HEK293 (cell line): ENCODE measurements around the gene CASP7.

Source experiments
- ELK4 ChIP-seq: IDR thresholded peaks from 2 replicates; pipeline ENCODE4 v1.6.1; 2011; ENCODE audit warnings: mild to moderate bottlenecking, low read depth, low read length, borderline replicate concordance
- KLF10 ChIP-seq: fragments of 450-650 bp; IDR thresholded peaks from 2 replicates; pipeline ENCODE4 v1.5.1; 2018; ENCODE audit warnings: missing biosample characterization, mild to moderate bottlenecking, missing genetic modification characterization
- TCF7L2 ChIP-seq: IDR thresholded peaks from 2 replicates; pipeline ENCODE4 v1.6.1; 2011; ENCODE audit warnings: low read depth, mild to moderate bottlenecking, inconsistent platforms, low read length, moderate library complexity, borderline replicate concordance
- ZNF184 ChIP-seq: fragments of 450-650 bp; IDR thresholded peaks from 2 replicates; pipeline ENCODE4 v1.5.1; 2018; ENCODE audit warnings: missing biosample characterization, mild to moderate bottlenecking, missing genetic modification characterization
- ZNF335 ChIP-seq: fragments of 450-650 bp; formaldehyde crosslinking; conservative IDR thresholded peaks from 2 replicates; pipeline ENCODE4 v1.5.1; 2016; ENCODE audit warnings: missing biosample characterization, missing genetic modification characterization
- ZNF514 ChIP-seq: fragments of 450-650 bp; formaldehyde crosslinking; IDR thresholded peaks from 2 replicates; pipeline ENCODE4 v1.5.1; 2016; ENCODE audit warnings: missing biosample characterization, missing genetic modification characterization
- ZSCAN30 ChIP-seq: fragments of 450-650 bp; IDR thresholded peaks from 2 replicates; pipeline ENCODE4 v1.5.1; 2018; ENCODE audit warnings: missing biosample characterization, mild to moderate bottlenecking, missing genetic modification characterization, moderate library complexity

- TF ChIP-seq ZNF514: no peak
- no peak for TF ChIP-seq ZNF335
- no peak for TF ChIP-seq ZNF184 (tag by site-specific recombination)
- no peak for TF ChIP-seq KLF10 (tag by site-specific recombination)
- no peak for TF ChIP-seq ZSCAN30
- no peak for TF ChIP-seq ELK4
- TF ChIP-seq TCF7L2: no peak
Measured at GRCh38 chr10:113756940-113757543, 77.3 kb downstream of the CASP7 start.
